Measurements from ENCODE around the gene STEEP1.
A peak's percentile ranks its signal among the peaks of the same experiment; 100 is the strongest.

STEEP1 gene

GRCh38 chrX:119573222-119573621 is 8.0 kb upstream of the STEEP1 start:
- DNase-seq (ENCODE audit: low read depth): no peak
- peak overlapping the region; percentile 64 for H3K4me3 ChIP-seq (ENCODE audit: low read depth, low read length)
- no peak for TF ChIP-seq CTCF (IDR thresholded peaks at IDR 0.05; ENCODE audit: control insufficient read depth, extremely low read depth, insufficient read depth)

DNA sequence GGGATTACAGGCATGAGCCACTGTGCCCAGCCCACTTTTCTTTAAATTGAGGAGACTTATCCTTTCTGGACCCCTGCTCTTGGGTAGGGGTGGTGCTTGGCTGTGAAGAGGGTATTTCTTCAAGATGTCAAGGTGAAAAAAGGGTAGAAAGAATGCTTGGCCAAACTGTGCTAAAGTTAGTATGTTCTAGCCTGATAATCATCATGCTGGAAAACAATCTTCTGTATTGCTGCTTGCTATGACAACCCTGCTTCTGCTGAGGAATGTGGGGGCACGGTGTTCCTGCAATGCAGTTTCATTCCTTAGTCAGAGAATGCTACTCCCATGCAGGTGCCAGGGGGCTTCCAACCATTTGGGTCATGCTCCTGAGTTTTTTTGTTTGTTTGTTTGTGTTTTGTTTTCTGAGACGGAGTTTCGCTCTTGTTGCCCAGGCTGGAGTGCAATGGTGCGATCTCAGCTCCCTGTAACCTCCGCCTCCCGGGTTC is 5.2 kb upstream of the STEEP1 start:
- H3K4me3 ChIP-seq (ENCODE audit: low read depth, low read length): no peak overlapping the region
- no peak for TF ChIP-seq CTCF (IDR thresholded peaks at IDR 0.05; ENCODE audit: control insufficient read depth, extremely low read depth, insufficient read depth)
- DNase-seq (ENCODE audit: low read depth): no peak

DNA sequence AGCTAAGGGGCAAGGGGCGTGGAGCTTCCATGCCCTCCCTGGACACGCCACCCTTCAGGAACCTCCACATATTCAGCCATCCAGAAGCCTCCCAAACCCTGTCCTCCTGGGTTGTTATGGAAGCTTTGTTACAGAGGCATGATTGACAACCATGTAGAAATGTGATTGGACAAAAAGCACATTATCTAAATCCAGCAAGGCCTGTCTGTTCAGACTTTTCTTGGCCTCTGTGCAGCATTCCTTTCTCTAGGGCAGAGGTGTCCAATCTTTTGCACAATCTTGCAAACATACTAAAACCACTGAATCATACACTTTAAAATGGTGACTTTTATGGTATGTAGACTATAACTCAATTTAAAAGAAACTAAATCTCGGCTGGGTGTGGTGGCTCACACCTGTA is 12.7 kb downstream of the STEEP1 start:
- no peak for TF ChIP-seq CTCF (IDR thresholded peaks at IDR 0.05; ENCODE audit: control insufficient read depth, extremely low read depth, insufficient read depth)
- no peak overlapping the region for H3K4me3 ChIP-seq (ENCODE audit: low read depth, low read length)
- DNase-seq (ENCODE audit: low read depth): no peak

GRCh38 chrX:119549327-119550016 is 15.7 kb downstream of the STEEP1 start:
- DNase-seq (ENCODE audit: low read depth): no peak
- no peak for TF ChIP-seq CTCF (IDR thresholded peaks at IDR 0.05; ENCODE audit: control insufficient read depth, extremely low read depth, insufficient read depth)
- H3K4me3 ChIP-seq (ENCODE audit: low read depth, low read length): no peak overlapping the region

DNA sequence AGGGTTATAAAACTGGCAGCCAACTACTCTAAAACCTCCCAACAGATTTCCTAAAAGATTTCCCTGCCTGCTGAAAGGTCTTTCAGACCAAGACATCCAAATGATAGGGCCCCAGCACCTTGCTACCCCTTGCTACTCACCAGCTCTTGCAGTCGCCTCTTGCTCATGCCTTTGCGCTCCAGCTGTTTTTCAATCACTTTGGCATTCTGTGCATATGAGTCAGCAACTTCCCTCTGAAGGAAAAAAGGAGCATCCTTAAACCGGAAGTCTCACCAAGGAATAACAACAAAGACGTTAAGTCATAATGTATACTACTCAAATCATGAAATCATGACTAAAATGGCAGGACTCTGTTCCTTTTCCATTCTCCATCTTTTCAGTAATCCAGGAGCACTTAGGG is 24.0 kb downstream of the STEEP1 start:
- no peak for DNase-seq (ENCODE audit: low read depth)
- TF ChIP-seq CTCF (IDR thresholded peaks at IDR 0.05; ENCODE audit: control insufficient read depth, extremely low read depth, insufficient read depth): no peak
- no peak overlapping the region for H3K4me3 ChIP-seq (ENCODE audit: low read depth, low read length)

GRCh38 chrX:119539872-119540271 is 25.3 kb downstream of the STEEP1 start:
- TF ChIP-seq CTCF (IDR thresholded peaks at IDR 0.05; ENCODE audit: control insufficient read depth, extremely low read depth, insufficient read depth): no peak

DNA sequence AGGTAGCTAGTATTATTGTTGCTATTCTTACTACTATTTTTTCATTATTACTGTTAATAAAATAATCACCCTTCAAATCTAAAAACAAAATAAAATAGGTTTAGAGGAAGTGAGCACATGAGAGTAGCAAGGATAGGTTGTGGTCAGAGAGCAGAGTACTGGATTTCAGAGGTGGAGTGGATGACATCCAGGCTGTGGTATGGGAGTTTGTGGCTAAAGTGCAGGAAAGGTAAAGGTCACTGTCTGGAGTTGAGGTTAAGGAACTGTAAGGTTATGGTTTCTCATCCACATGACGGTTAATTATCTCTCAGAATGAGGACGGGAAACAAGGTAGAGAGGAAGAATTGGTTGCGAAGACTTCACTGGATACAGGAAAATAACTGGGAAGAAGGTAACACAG is 27.7 kb downstream of the STEEP1 start:
- H3K4me3 ChIP-seq (ENCODE audit: low read depth, low read length): no peak overlapping the region
- no peak for TF ChIP-seq CTCF (IDR thresholded peaks at IDR 0.05; ENCODE audit: control insufficient read depth, extremely low read depth, insufficient read depth)
- no peak for DNase-seq (ENCODE audit: low read depth)

More at GRCh38 chrX:119539872-119540271, 25.3 kb downstream of the STEEP1 start:
- no peak for DNase-seq (ENCODE audit: low read depth)
- no peak overlapping the region for H3K4me3 ChIP-seq (ENCODE audit: low read depth, low read length)

Measured in LNCaP clone FGC (cell line).